ENCODE measurements around the gene PARN. TPM values are rescaled to one million over a fixed set of nuclear protein-coding genes. Genes with fewer than 3 reads are reported as not detected.

The PARN gene
- total RNA-seq, 3 donors from 2014 or later (not counting 1 experiment from before 2014, with no cell fraction given), result 44.3 to 57.4 (median 45.1) TPM

DNA sequence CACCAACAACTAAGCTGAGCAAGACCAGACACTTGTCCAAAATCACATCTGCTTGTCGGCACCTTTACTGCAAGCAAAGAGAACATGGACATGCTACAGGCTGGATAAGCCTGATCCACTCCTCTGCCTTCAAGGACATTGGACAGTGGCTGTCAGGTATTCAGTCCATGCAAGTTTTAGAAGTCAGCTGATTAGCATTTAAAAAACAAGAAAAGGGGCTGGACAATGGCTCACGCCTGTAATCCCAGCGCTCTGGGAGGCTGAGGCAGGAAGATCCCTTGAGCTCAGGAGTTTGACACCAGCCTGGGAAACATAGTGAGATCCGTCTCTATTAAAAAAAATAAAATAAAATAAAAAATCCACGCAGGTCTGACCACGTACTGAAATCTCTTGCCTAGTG lies 20.3 kb downstream of the PARN start:
- H3K27ac ChIP-seq (ENCODE audit: low read length), result no peak overlapping the region
- peaks cover 6% of the 10 kb centered on the region for H3K36me3 Mint-ChIP-seq
- H3K4me3 ChIP-seq (ENCODE audit: low read length), result no peak overlapping the region
- H3K9me3 ChIP-seq (ENCODE audit: control insufficient read depth, insufficient read depth, low read length), result no peaks in the 10 kb centered on the region
- ATAC-seq (no peak), DNase-seq (no peak)
- no peaks in the 10 kb centered on the region for H3K9me3 Mint-ChIP-seq
- no peak for TF ChIP-seq CTCF (IDR thresholded peaks at IDR 0.05)
- H3K27ac Mint-ChIP-seq, result no peak overlapping the region
- peaks cover 61% of the 10 kb centered on the region for H3K36me3 ChIP-seq (ENCODE audit: control insufficient read depth, insufficient read depth, low read length)
- H3K27me3 Mint-ChIP-seq (ENCODE audit: low read depth in 2 of 2), result no peaks in the 10 kb centered on the region
- 93% methylated on average over 6 of the region's 6 CpGs for WGBS (ENCODE audit: insufficient coverage)
- intact Hi-C loops (cut with micrococcal nuclease), result no loop called here
- no peak overlapping the region for H3K4me3 Mint-ChIP-seq
- no peaks in the 10 kb centered on the region for H3K27me3 ChIP-seq (ENCODE audit: control insufficient read depth, insufficient read depth, low read length)
- no peaks in the 10 kb centered on the region for H3K4me1 Mint-ChIP-seq
- H3K4me1 ChIP-seq (ENCODE audit: control insufficient read depth, insufficient read depth, low read length), result no peaks in the 10 kb centered on the region

DNA sequence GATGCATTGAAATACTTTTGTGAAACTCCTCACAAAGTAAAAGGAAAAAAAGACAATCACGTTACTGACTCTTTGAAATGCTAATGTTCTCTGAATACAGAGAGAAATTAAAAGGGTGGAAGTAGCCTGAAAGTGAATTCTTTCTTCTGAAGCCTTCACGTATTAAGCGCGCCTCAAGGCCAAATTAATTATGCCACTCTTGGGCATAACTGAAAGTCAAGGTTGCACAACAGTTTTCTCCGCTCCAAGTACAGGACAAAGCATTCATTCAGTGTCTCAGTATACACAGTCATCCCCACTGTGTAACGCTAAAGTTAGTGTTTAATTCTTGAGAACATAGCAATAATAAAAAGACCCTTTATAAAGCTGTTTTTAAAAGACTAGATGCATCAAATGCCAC lies 21.5 kb downstream of the PARN start:
- Histone ChIP-seq H3K27ac (ENCODE audit: low read length) (no peak overlapping the region), H3K4me1 (ENCODE audit: control insufficient read depth, insufficient read depth, low read length) (no peaks in the 10 kb centered on the region), H3K36me3 (ENCODE audit: control insufficient read depth, insufficient read depth, low read length) (peaks cover 61% of the 10 kb centered on the region), H3K27me3 (ENCODE audit: control insufficient read depth, insufficient read depth, low read length) (no peaks in the 10 kb centered on the region), H3K4me3 (ENCODE audit: low read length) (no peak overlapping the region), H3K9me3 (ENCODE audit: control insufficient read depth, insufficient read depth, low read length) (no peaks in the 10 kb centered on the region)
- intact Hi-C loops (cut with micrococcal nuclease), result no loop called here
- H3K27ac Mint-ChIP-seq, result no peak overlapping the region
- H3K4me3 Mint-ChIP-seq, result no peak overlapping the region
- H3K4me1 Mint-ChIP-seq, result no peaks in the 10 kb centered on the region
- DNase-seq, result no peak
- TF ChIP-seq CTCF (IDR thresholded peaks at IDR 0.05), result no peak
- H3K27me3 Mint-ChIP-seq (ENCODE audit: low read depth in 2 of 2), result no peaks in the 10 kb centered on the region
- ATAC-seq, result no peak
- WGBS (ENCODE audit: insufficient coverage), result 99% methylated on average over 5 of the region's 6 CpGs
- H3K36me3 Mint-ChIP-seq, result peaks cover 6% of the 10 kb centered on the region
- H3K9me3 Mint-ChIP-seq, result no peaks in the 10 kb centered on the region

GRCh38 chr16:14608111-14608566 lies 21.9 kb downstream of the PARN start:
- Mint-ChIP-seq H3K4me3 (no peak overlapping the region), H3K9me3 (no peaks in the 10 kb centered on the region), H3K27ac (no peak overlapping the region), H3K27me3 (ENCODE audit: low read depth in 2 of 2) (no peaks in the 10 kb centered on the region), H3K36me3 (peaks cover 6% of the 10 kb centered on the region), H3K4me1 (no peaks in the 10 kb centered on the region)
- H3K4me1 ChIP-seq (ENCODE audit: control insufficient read depth, insufficient read depth, low read length), result no peaks in the 10 kb centered on the region
- DNase-seq (no peak), ATAC-seq (no peak)
- no peak overlapping the region for H3K4me3 ChIP-seq (ENCODE audit: low read length)
- no peak overlapping the region for H3K27ac ChIP-seq (ENCODE audit: low read length)
- H3K27me3 ChIP-seq (ENCODE audit: control insufficient read depth, insufficient read depth, low read length), result no peaks in the 10 kb centered on the region
- intact Hi-C loops (cut with micrococcal nuclease), result no loop called here
- H3K36me3 ChIP-seq (ENCODE audit: control insufficient read depth, insufficient read depth, low read length), result peaks cover 65% of the 10 kb centered on the region
- 50% methylated on average over 1 of the region's 4 CpGs for WGBS (ENCODE audit: insufficient coverage)
- TF ChIP-seq CTCF (IDR thresholded peaks at IDR 0.05), result no peak
- H3K9me3 ChIP-seq (ENCODE audit: control insufficient read depth, insufficient read depth, low read length), result no peaks in the 10 kb centered on the region

GRCh38 chr16:14606102-14606501 lies 24.0 kb downstream of the PARN start:
- ATAC-seq (no peak), DNase-seq (no peak)
- Mint-ChIP-seq H3K4me3 (no peak overlapping the region), H3K27me3 (ENCODE audit: low read depth in 2 of 2) (no peaks in the 10 kb centered on the region), H3K27ac (no peak overlapping the region), H3K36me3 (peaks cover 9% of the 10 kb centered on the region), H3K4me1 (no peaks in the 10 kb centered on the region), H3K9me3 (no peaks in the 10 kb centered on the region)
- peaks cover 67% of the 10 kb centered on the region for H3K36me3 ChIP-seq (ENCODE audit: control insufficient read depth, insufficient read depth, low read length)
- no peak for TF ChIP-seq CTCF (IDR thresholded peaks at IDR 0.05)
- no peak overlapping the region for H3K27ac ChIP-seq (ENCODE audit: low read length)
- H3K4me3 ChIP-seq (ENCODE audit: low read length), result no peak overlapping the region
- WGBS (ENCODE audit: insufficient coverage), result 67% methylated on average over 5 of the region's 6 CpGs
- H3K27me3 ChIP-seq (ENCODE audit: control insufficient read depth, insufficient read depth, low read length), result no peaks in the 10 kb centered on the region
- intact Hi-C loops (cut with micrococcal nuclease), result no loop called here
- H3K4me1 ChIP-seq (ENCODE audit: control insufficient read depth, insufficient read depth, low read length), result no peaks in the 10 kb centered on the region
- no peaks in the 10 kb centered on the region for H3K9me3 ChIP-seq (ENCODE audit: control insufficient read depth, insufficient read depth, low read length)

Data from natural killer cell (primary cell).